CD14-positive monocyte (primary cell): ENCODE results near the gene CPEB4. TPM values are rescaled to one million over a fixed set of nuclear protein-coding genes. Genes with fewer than 3 reads are reported as not detected.

ENCODE experiments used
- DNase-seq, 3 donors: peaks; one replicate each; pipeline ENCODE4 v3.0.0-alpha.2; 2011 to 2022
- H2AFZ ChIP-seq: 2 replicates; pipeline ENCODE4 v1.6.0; 2012; ENCODE audit warnings: mild to moderate bottlenecking, low read depth, low read length, inconsistent platforms; ENCODE audit not compliant: insufficient read depth, poor library complexity, severe bottlenecking
- H3K27ac ChIP-seq, 2 donors: 1 replicate in 1 of 2; 2 replicates in 1 of 2; pipeline ENCODE4 v1.5.1; 2012 to 2013; ENCODE audit warnings: low read length in 2 of 2, control low read depth in 1 of 2, inconsistent platforms in 1 of 2, low read depth in 1 of 2, mild to moderate bottlenecking in 1 of 2
- H3K27me3 ChIP-seq, 2 donors: one replicate each; pipeline versions ENCODE4 v1.6.0 to v1.6.1; 2011 to 2013; ENCODE audit warnings: low read length in 2 of 2; ENCODE audit not compliant: control insufficient read depth in 2 of 2, insufficient read depth in 2 of 2
- H3K36me3 ChIP-seq, 2 donors: replicated peaks in 1 of 2; 1 replicate in 1 of 2; 2 replicates in 1 of 2; pipeline versions ENCODE4 v1.5.1 to v1.6.1; 2012 to 2013; ENCODE audit warnings: low read length in 2 of 2, control low read depth in 1 of 2, inconsistent platforms in 1 of 2, mild to moderate bottlenecking in 1 of 2; ENCODE audit not compliant: insufficient read depth in 2 of 2, control insufficient read depth in 1 of 2
- H3K4me1 ChIP-seq, 2 donors: 1 replicate in 1 of 2; 2 replicates in 1 of 2; pipeline versions ENCODE4 v1.5.1 to v1.6.1; 2012 to 2013; ENCODE audit warnings: low read length in 2 of 2, control low read depth in 1 of 2, inconsistent platforms in 1 of 2, mild to moderate bottlenecking in 1 of 2, moderate library complexity in 1 of 2; ENCODE audit not compliant: insufficient read depth in 2 of 2, control insufficient read depth in 1 of 2
- H3K4me2 ChIP-seq: replicated peaks from 2 replicates; pipeline ENCODE3; 2012; ENCODE audit warnings: low read length, moderate library complexity, mild to moderate bottlenecking; ENCODE audit not compliant: poor library complexity, severe bottlenecking; ENCODE audit errors: extremely low read depth
- H3K4me3 ChIP-seq, 3 experiments: fragments of 200-600 bp in 1 of 3; sonication (generic) in 1 of 3; replicated peaks in 1 of 3; 1 replicate in 2 of 3; 2 replicates in 1 of 3; pipeline ENCODE4 v1.5.1; 2011 to 2013; ENCODE audit warnings: low read length in 3 of 3, mild to moderate bottlenecking in 3 of 3, control low read depth in 2 of 3, low read depth in 2 of 3, inconsistent platforms in 1 of 3, moderate library complexity in 1 of 3
- H3K79me2 ChIP-seq: 2 replicates; pipeline ENCODE4 v1.6.0; 2012; ENCODE audit warnings: mild to moderate bottlenecking, control low read depth, inconsistent platforms, low read length, moderate library complexity; ENCODE audit not compliant: insufficient read depth
- H3K9ac ChIP-seq: 2 replicates; pipeline ENCODE4 v1.6.0; 2017; ENCODE audit warnings: low read length, mild to moderate bottlenecking; ENCODE audit not compliant: insufficient read depth, poor library complexity, severe bottlenecking
- H3K9me3 ChIP-seq, 2 donors: replicated peaks in 1 of 2; 1 replicate in 1 of 2; 2 replicates in 1 of 2; pipeline versions ENCODE4 v1.5.1 to v1.6.1; 2012 to 2013; ENCODE audit warnings: low read length in 2 of 2, control low read depth in 1 of 2; ENCODE audit not compliant: control insufficient read depth in 1 of 2, insufficient read depth in 1 of 2
- H4K20me1 ChIP-seq: 2 replicates; pipeline ENCODE4 v1.6.0; 2012; ENCODE audit warnings: mild to moderate bottlenecking, low read length, control low read depth, moderate library complexity; ENCODE audit not compliant: insufficient read depth
- H3K27ac Mint-ChIP-seq, 7 donors: one replicate each; pipeline ENCODE4 v1.8.0; 2020; ENCODE audit warnings: mild to moderate bottlenecking in 7 of 7, mixed read lengths in 7 of 7, moderate library complexity in 6 of 7, inconsistent platforms in 2 of 7
- H3K27me3 Mint-ChIP-seq, 3 donors: one replicate each; pipeline ENCODE4 v1.8.0; 2021 to 2022; ENCODE audit warnings: low read depth in 3 of 3, mild to moderate bottlenecking in 3 of 3, mixed read lengths in 3 of 3, moderate library complexity in 3 of 3, inconsistent platforms in 1 of 3
- H3K36me3 Mint-ChIP-seq, 2 donors: one replicate each; pipeline ENCODE4 v1.8.0; 2020; ENCODE audit warnings: mixed read lengths in 2 of 2, inconsistent platforms in 1 of 2, mild to moderate bottlenecking in 1 of 2
- H3K4me1 Mint-ChIP-seq: one replicate; pipeline ENCODE4 v1.8.0; 2020; ENCODE audit warnings: mild to moderate bottlenecking, mixed read lengths
- H3K4me3 Mint-ChIP-seq, 2 donors: one replicate each; pipeline ENCODE4 v1.8.0; 2020; ENCODE audit warnings: mild to moderate bottlenecking in 2 of 2, mixed read lengths in 2 of 2, moderate library complexity in 1 of 2
- H3K9me3 Mint-ChIP-seq, 7 donors: one replicate each; pipeline ENCODE4 v1.8.0; 2020 to 2022; ENCODE audit warnings: mixed read lengths in 7 of 7, mild to moderate bottlenecking in 6 of 7, moderate library complexity in 6 of 7, inconsistent platforms in 2 of 7
- WGBS: methylation state at CpG from one replicate; pipeline ENCODE4 v1.1.5; 2013; ENCODE audit warnings: missing lambda C conversion rate; ENCODE audit not compliant: insufficient coverage; 5-methylcytosine and 5-hydroxymethylcytosine counted together
- intact Hi-C, 2 donors: fragments of 100-400 bp; cut with micrococcal nuclease; formaldehyde crosslinking; loops; one replicate each; pipeline versions ENCODE4 v1.15.0 to v1.15.1; 2023
- polyA plus RNA-seq, 3 donors: library from polyadenylated mRNA; depleted of rRNA in 1 of 3; unstranded in 2 of 3; stranded (reverse) in 1 of 3; fragments of 300-500 nt in 2 of 3; fragments of >200 nt in 1 of 3; fragmentation: Illumina TruSeq in 2 of 3; gene quantifications; 1 replicate in 2 of 3; 2 replicates in 1 of 3; pipeline ENCODE4 v1.2.3, GENCODE V29; 2012 to 2021
- TF ChIP-seq, protein P1 (sequence below): fragments of 200-600 bp; IDR thresholded peaks from one replicate; pipeline ENCODE4 v1.8.0; 2022; ENCODE audit warnings: antibody characterized with exemption, mild to moderate bottlenecking

The CPEB4 gene
- polyA plus RNA-seq, 3 donors, result 10.7 to 27.3 (median 13.9) TPM

DNA sequence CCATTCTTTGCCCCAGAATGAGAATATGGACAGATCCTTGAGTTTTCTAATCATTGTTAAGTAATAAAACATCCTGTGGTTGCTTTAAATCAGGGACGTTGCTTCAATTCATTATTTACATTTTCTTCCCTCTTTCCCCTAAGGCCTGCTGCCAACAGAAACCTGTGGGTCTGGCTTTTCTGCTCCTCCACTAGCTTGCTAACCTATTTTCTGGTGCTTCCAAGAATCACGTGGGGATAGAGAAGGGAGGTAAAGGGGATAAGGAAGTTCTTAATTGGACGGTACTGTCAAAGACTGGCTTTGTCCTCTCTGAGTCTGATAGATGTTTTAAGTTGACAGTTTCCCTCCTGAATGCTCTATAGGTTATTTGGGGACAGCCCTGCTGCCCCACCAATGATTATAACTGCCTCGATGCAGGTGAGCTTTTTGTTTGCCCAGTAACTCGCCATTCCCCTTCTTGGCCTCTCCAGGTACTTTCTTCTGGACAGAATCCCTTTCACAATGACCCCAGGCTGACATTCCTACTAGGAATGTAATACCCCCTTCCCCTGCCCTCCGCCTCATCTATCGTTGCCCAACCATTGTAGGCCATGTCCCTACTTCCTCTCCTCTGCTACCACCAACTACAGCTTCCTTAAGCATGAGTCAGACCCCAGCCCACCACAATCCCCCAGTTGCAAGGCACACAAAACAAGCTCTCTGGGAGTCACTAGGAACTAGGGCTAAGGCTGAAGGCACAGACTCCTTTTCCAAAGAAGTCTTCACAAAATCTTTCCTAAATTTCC, 19.9 kb upstream of the CPEB4 start:
- Mint-ChIP-seq H3K36me3 (no peaks in the 10 kb centered on the region), H3K4me3 (peak overlapping the region in 1 of 2 donors; percentile 1), H3K4me1 (peaks cover 84% of the 10 kb centered on the region), H3K9me3 (peaks cover 0 to 3% (median 0%) of the 10 kb centered on the region in 7 donors), H3K27me3 (peaks cover 0 to 4% (median 0%) of the 10 kb centered on the region in 3 donors), H3K27ac (peak overlapping the region; percentile 84 to 99 (median 97))
- Histone ChIP-seq H3K4me2 (peak overlapping the region; percentile 24), H3K79me2 (no peaks in the 10 kb centered on the region), H3K4me1 (peaks cover 81 to 83% of the 10 kb centered on the region in 2 donors), H3K36me3 (no peaks in the 10 kb centered on the region), H3K9ac (no peak overlapping the region), H3K27ac (peak overlapping the region; percentile 50 to 92), H4K20me1 (no peaks in the 10 kb centered on the region), H3K9me3 (no peaks in the 10 kb centered on the region), H2AFZ (no peak overlapping the region), H3K4me3 (peak overlapping the region in 1 of 3 experiments; percentile 13), H3K27me3 (no peaks in the 10 kb centered on the region)
- intact Hi-C loops, result loop anchor here in 1 of 2 donors (10.0 kb wide), 1 partner anchor 133 kb away; no protein-coding TSS in a partner anchor
- TF ChIP-seq, protein P1, sequence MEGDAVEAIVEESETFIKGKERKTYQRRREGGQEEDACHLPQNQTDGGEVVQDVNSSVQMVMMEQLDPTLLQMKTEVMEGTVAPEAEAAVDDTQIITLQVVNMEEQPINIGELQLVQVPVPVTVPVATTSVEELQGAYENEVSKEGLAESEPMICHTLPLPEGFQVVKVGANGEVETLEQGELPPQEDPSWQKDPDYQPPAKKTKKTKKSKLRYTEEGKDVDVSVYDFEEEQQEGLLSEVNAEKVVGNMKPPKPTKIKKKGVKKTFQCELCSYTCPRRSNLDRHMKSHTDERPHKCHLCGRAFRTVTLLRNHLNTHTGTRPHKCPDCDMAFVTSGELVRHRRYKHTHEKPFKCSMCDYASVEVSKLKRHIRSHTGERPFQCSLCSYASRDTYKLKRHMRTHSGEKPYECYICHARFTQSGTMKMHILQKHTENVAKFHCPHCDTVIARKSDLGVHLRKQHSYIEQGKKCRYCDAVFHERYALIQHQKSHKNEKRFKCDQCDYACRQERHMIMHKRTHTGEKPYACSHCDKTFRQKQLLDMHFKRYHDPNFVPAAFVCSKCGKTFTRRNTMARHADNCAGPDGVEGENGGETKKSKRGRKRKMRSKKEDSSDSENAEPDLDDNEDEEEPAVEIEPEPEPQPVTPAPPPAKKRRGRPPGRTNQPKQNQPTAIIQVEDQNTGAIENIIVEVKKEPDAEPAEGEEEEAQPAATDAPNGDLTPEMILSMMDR, result no peak
- peak; percentile 65 to 88 (median 77) for DNase-seq
- WGBS, result 25% methylated on average over 6 of the region's 7 CpGs

DNA sequence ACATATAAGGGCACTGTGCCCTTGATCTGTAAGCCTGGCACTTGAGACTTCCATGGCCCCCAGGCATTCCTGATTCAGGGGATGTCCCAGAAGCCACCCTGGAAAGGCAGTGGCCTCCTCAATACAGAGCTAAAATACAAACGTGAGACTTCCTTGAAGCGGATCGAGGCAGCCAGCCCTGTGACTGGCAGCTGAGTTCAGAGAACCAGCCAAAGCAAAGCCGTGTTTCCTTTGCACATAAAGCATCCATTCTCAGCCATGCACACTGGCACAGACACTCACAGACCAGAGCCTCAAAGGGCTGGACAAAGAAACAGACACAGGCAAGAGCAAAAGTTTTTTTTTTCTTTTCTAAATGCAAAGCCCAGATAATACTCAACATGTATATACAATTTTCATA, 18.8 kb upstream of the CPEB4 start:
- Histone ChIP-seq H3K27ac (peak overlapping the region in 1 of 2 donors; percentile 92), H3K79me2 (no peaks in the 10 kb centered on the region), H3K4me3 (peak overlapping the region in 1 of 3 experiments; percentile 13), H3K36me3 (no peaks in the 10 kb centered on the region), H3K4me2 (no peak overlapping the region), H3K4me1 (peaks cover 80% of the 10 kb centered on the region in 2 donors), H3K27me3 (no peaks in the 10 kb centered on the region), H3K9me3 (no peaks in the 10 kb centered on the region), H3K9ac (no peak overlapping the region), H2AFZ (no peak overlapping the region), H4K20me1 (no peaks in the 10 kb centered on the region)
- DNase-seq, result no peak
- Mint-ChIP-seq H3K27me3 (peaks cover 0 to 4% (median 0%) of the 10 kb centered on the region in 3 donors), H3K36me3 (no peaks in the 10 kb centered on the region), H3K27ac (peak overlapping the region in 6 of 7 donors; percentile 27 to 99 (median 97)), H3K4me1 (peaks cover 79% of the 10 kb centered on the region), H3K9me3 (peaks cover 0 to 3% (median 0%) of the 10 kb centered on the region in 7 donors), H3K4me3 (no peak overlapping the region)
- TF ChIP-seq, protein P1, result no peak
- intact Hi-C loops, result loop anchor here in 1 of 2 donors (10.0 kb wide), 1 partner anchor 135 kb away; no protein-coding TSS in a partner anchor
- 35% methylated on average over 4 of the region's 4 CpGs for WGBS
